T-helper 9 cell (primary cell): ENCODE data around the gene DUSP5.
"Not testable (repeated sequence)": the region's sequence is repeated elsewhere in the genome, so short reads cannot be mapped to it uniquely, and the experiment has no call there.

Experiments
- DNase-seq: peaks from one replicate; pipeline ENCODE4 v3.0.0-alpha.2; 2020

Gene DUSP5

GRCh38 chr10:110523736-110524135 lies 26.0 kb downstream of the DUSP5 start:
- DNase-seq: no peak

- DNase-seq: no peak
Observed at GRCh38 chr10:110524179-110524858, 26.6 kb downstream of the DUSP5 start.

DNA sequence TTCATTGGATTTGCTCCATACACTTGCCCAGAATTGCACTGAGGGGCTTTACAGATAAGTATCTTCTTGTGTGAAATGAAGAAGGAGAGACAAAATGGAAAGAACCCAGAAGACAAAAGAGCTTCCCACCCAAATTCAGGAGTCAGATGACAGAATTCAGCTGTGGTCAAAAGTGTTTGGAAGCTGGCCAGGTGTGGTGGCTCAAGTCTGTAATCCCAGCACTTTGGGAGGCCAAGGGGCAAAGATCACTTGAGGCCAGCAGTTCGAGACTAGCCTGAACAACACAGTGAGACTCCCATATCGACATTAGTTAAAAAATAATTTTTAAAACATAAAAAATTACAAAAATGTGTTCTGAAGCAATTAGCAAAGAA lies 27.1 kb downstream of the DUSP5 start:
- no peak for DNase-seq

DNA sequence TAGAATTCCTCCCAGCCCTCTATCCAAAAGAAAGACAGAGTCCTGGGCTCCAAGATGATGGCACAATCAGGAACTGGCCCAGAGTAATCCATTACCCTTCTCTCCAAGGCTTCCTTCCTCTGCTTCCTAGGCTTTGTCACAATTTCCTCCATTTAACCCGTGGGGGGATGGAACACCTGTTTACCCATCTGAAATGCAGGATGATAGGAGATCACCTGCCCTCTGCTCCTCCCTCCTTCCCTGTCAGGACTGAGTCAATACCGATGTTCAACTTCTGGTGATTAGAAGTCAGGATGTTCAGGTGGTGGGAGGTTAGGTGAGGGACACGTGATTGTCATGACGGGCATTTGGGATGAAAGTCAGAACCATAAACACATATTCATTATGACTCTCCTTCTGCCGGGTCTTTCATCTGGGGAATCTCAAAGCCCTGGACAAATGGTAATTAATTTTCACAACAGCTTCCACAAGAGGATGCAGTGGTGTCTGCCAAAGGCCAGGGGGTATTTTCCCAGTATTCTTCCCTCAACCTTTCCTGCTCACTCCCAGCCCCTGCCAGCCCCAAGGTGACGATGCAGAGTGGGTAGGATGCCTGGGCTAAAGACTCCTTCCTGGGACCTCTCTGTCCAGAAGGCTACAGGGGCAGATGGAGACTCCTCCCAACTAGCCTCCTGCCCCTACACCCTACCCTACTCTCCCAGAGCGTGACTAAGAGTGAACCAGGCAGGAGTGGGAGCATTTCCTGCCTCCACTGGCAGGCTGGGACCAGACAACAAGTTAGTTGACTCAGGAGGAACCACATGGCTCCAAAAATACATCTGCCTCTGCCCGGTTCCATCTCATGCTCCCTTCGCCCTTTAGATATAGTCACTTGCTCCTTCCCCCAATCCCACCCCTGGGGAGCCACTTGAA lies 27.9 kb downstream of the DUSP5 start:
- DNase-seq: no peak

DNA sequence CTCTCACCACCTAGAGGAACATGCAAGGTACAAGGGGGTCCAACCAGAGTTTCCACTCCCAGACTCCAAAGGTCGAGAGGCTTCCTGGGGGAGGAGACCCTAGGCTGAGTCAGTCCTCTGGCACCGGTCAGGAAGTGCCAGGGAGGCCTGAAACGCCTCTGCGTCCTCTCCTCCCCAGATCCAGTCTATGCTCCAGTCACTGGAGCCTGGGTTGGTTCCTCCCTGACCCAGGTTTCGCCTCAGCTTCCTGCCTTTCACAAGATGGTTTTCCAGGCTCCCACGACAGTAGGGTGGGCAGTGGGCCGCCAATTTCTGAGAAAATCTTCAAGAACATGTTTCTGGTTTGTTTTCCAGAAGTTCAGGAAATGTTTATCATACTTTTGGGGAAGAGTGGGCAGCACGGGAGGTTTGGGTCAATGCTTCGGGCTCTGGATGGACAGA lies 30.0 kb downstream of the DUSP5 start:
- DNase-seq: no peak

DNA sequence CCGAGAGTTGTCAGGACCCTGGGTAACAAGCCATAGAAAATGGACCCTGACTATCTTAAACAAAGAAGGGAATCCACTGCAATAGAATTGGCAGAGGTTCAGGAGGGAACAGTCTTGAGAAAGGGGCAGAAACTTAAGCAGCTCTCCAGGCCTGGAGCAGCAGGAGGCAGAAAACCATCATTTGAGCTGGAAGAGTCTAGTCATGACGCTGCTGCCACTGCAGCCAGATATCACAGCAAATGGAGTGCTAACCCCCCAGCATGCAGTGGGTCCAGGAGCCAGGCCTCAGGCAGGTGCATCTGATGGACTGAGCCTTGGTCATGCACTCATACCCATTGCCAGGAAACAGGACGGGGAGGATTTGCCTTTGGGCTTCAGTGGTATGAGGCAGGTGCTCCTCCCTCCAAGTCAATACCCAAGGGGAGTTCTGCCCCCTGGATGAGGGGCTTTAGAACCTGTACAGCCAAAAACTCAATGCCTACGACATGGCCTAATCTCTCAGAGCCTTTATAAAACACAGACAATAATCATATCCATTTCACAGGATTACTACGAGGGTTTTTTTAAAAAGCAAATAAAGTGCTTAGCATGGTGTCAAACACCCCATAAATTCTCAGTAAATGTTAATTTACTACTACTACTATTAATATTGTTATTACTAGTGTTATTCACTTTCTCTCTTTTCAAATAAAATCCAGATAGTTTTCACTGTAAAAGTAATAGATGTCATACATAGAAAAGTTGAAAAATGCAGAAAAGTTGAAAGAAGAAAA lies 30.7 kb downstream of the DUSP5 start:
- DNase-seq: no peak

- not testable (repeated sequence) for DNase-seq
Observed at GRCh38 chr10:110528997-110529524, 31.4 kb downstream of the DUSP5 start.

DNA sequence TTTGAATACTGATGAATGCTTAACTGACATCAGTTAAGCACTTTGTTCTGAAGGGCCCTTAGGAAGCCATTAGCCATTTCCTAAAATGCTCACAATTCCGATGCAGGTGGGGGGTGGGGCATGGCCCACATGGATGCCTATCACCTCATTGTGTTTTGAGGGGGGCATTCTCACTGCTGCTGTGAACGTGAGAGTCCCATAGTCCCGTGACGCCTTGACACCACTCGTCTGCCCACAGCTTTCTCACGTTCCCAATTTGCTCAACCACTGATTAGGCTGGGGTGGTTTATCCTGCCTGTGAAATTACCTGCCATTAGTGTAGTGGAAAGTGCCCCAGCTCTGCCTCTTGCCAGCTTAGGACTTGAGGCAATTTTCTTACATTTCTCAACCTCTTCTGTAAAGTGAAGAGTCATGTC lies 31.9 kb downstream of the DUSP5 start:
- DNase-seq: peak; percentile 15

DNA sequence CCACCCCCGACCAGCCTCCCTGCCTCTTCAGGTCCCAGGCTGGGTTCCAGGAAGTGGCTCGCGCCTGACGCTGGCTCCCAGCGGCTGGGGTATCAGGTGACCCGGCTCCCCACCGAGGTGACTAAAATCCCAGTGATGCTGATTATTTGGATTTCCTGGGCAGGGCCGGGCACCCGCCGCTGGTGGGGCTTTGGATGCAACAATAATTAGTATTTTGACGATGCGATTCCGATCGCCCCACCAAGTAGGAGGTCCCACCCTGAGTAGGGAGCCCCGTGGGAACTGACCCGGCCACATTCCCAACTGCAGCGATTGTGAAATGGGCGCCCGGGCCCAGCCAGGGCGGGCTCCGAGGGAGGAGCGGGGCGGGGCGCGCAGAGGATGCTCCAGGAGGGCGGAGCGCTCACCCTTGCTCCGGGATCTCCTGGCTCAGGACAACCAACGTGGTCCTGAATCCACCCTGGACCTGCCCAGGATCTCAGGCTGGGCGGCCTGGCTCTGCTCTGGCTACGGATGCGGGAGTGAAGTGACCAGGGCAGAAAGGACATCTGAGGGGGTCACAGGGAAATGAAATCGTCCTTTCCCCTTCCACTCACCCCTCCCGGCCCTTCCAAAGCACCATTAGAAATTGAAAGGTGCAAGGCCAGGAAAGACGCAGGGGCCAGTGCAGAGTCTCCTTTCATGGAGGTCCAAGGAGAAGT lies 32.6 kb downstream of the DUSP5 start:
- no peak for DNase-seq

DNA sequence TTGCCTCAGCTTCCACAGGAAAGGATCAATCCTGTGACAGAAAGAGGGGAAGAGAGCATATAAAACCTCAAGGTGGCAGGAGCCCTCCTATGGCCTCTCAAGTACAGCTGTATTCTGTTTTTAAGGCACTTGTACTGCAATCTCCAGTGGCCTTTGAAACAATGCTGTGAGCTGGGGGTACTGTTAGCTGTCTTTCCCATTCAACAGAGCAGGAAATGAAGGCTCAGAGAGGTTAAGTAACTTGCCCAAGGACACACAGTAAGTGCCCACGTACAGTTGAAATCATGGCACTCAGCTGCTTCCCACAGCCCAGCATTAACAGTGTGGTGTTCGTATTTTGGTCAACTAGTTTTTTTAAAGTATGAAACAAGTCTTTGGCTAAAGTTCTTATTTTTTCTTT lies 34.0 kb downstream of the DUSP5 start:
- no peak for DNase-seq

GRCh38 chr10:110532628-110533027 lies 34.9 kb downstream of the DUSP5 start:
- not testable (repeated sequence) for DNase-seq

GRCh38 chr10:110533149-110533548 lies 35.4 kb downstream of the DUSP5 start:
- no peak for DNase-seq

DNA sequence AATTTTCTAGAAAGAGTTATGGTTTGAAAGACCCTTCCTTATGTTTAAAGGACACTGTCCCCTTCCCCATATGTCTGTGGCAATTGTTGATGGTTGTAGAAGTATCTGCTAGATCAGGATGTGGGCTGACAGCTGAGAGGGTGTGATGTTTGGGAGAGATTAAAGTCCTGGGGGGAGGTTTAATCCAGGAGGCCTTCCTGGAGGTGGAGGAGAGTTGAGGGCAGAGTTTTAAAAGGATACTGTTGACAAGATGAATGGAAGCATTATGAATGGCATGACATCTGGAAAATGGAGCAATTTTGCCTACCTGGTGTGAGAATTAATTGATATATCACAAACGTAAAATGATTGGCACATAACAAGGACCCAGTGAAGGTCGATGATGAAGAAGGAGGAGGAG lies 36.9 kb downstream of the DUSP5 start:
- no peak for DNase-seq

GRCh38 chr10:110535958-110536891 lies 38.5 kb downstream of the DUSP5 start:
- peak; percentile 15 for DNase-seq

- DNase-seq: no peak
Observed at GRCh38 chr10:110539091-110539490, 41.4 kb downstream of the DUSP5 start.

- DNase-seq: no peak
Observed at GRCh38 chr10:110540031-110540430, 42.3 kb downstream of the DUSP5 start.

DNA sequence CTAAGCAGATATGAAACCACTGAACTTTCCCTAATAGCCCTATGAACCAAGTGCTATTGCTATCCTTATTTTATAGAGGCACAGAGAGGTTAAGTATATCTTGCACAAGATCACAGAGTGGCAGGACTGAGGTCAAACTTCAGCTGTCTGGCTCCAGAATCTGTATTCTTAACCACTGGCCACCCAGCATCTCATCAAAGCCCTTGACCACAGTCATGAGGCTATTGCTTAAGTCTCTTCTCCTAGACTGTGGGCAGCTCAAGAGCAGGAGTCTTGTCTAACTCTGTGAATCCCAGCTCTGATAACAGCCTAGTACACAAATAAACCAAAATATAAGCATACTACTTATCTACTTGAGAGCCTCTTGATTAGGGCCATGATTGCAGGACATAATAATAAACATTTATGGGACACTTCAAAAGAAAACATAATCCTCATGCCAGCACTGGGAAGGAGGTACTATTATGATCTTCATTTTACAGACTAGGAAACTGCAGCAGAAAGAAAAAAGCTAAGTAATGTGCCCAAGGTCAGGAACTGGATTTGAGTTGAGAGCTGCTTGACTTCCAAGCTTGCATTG lies 47.3 kb downstream of the DUSP5 start:
- no peak for DNase-seq

GRCh38 chr10:110546077-110546476 lies 48.4 kb downstream of the DUSP5 start:
- DNase-seq: no peak

DNA sequence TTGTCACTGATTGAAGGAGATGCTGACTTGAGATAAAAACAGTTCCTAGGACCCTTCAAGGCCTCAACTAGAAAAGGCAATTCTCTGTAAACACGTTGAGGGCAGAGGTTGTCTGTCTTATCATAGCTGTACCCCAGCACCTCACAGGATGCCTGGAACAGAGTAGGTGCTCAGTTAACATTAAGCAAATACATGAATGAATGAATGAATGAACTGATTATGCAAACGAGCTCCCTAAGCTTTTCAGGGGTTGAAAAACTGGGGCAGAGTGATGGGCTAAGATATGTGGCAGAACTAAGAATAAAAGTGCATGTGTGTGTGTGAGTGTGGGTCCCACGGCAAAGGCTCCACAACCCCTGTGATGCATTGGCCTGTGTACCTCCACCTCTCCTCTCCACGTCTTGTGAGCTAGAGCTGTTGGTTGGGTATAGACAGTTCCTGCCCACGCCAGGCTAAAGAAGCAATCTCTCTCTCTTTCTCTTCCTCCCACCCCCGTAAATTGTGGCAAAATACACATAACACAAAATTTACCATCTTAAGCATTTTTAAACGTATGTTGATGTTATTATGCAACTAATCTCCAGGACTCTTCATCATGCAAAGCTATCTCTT lies 48.9 kb downstream of the DUSP5 start:
- DNase-seq: no peak

DNA sequence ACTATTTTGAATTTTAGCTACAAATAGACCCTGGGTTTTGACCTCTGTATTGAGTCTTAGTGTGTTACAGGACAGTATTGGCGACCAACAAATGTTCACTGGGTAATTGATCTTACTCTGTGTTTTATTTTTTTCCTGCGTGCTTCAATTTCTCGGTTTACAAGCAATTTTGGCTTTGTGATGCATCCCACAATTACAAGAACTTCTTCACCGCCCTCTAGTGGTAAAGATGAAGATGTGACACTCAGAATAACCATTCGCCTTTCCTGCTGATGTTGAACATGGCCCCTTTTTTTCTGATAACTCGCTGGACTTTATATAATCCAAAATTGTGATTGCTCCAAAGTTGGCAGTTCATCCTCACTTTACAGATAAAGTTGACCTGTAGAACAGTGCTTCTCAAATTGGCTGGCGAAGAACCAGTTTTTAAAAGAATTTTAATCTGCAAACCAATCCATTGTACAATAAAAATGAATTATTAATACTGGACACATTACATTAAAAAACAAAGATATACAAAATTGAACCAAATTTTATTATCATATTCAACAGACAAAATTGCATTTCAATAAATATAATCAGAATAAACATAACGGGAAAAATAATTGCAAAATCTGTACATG lies 49.5 kb downstream of the DUSP5 start:
- DNase-seq: no peak
